ENCODE measurements around the gene TTLL11.

GRCh38 chr9:122109035-122109813 lies 16.1 kb upstream of the TTLL11 start:
- TF ChIP-seq CTCF (IDR thresholded peaks at IDR 0.05), result no peak
- TF ChIP-seq POLR2A (IDR thresholded peaks at IDR 0.05), result no peak
- TF ChIP-seq EP300 (IDR thresholded peaks at IDR 0.05), result no peak

All from gastroesophageal sphincter (tissue), 3 donors.